PFSK-1 (cell line): ENCODE measurements around the gene MKNK1.

Experiments used
- POLR2AphosphoS5 ChIP-seq: IDR thresholded peaks from 2 replicates; pipeline ENCODE4 v1.6.1; 2012; ENCODE audit warnings: low read depth, mild to moderate bottlenecking, control low read depth, low read length, moderate library complexity
- TF ChIP-seq, protein P1 (sequence below), 2 experiments: IDR thresholded peaks; 2 replicates each; pipeline versions ENCODE4 v1.6.1 to v1.8.0; 2011 to 2012; ENCODE audit warnings: low read depth in 2 of 2, low read length in 2 of 2, control low read depth in 1 of 2, inconsistent platforms in 1 of 2, mild to moderate bottlenecking in 1 of 2, moderate library complexity in 1 of 2; ENCODE audit not compliant: insufficient read depth in 1 of 2

DNA sequence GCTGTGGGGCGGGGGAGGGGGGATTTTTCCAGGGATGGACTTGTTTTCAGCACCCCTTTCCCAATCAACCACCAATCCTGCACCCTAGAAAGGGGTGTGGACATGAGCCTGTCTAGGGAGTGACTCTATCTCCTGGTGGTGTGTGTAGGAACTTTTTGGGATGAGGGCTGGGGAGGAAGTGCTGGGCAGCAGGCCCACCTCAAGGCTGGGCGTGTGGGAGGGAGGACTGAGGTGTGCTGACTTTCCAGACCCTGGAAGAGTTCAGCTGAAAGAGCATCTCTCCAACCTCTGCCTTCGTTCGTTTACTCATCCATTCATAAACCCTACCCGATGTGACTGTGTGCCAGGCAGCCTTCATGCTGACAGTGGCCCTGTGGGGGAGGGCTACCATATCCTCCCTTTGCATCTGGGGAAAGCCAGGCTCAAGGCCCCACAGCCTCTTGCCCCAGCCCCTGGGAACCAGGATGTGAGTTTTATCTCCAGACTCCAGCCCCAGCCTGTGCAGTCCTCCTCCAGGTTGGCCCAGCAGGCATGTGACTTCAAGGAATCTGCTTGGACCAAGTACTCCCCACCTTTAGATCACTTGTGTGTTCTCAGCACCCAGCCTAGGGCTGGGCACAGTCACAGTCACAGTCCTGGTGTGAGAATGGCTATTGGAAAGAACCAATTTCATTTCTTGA lies 59.4 kb downstream of the MKNK1 start:
- no peak for TF ChIP-seq POLR2AphosphoS5
- TF ChIP-seq, protein P1, sequence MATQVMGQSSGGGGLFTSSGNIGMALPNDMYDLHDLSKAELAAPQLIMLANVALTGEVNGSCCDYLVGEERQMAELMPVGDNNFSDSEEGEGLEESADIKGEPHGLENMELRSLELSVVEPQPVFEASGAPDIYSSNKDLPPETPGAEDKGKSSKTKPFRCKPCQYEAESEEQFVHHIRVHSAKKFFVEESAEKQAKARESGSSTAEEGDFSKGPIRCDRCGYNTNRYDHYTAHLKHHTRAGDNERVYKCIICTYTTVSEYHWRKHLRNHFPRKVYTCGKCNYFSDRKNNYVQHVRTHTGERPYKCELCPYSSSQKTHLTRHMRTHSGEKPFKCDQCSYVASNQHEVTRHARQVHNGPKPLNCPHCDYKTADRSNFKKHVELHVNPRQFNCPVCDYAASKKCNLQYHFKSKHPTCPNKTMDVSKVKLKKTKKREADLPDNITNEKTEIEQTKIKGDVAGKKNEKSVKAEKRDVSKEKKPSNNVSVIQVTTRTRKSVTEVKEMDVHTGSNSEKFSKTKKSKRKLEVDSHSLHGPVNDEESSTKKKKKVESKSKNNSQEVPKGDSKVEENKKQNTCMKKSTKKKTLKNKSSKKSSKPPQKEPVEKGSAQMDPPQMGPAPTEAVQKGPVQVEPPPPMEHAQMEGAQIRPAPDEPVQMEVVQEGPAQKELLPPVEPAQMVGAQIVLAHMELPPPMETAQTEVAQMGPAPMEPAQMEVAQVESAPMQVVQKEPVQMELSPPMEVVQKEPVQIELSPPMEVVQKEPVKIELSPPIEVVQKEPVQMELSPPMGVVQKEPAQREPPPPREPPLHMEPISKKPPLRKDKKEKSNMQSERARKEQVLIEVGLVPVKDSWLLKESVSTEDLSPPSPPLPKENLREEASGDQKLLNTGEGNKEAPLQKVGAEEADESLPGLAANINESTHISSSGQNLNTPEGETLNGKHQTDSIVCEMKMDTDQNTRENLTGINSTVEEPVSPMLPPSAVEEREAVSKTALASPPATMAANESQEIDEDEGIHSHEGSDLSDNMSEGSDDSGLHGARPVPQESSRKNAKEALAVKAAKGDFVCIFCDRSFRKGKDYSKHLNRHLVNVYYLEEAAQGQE (IDR thresholded peaks at IDR 0.05; ENCODE audit: insufficient read depth in 1 of 2, low read depth in 2 of 2, low read length in 2 of 2) = no peak
